Stimulated activated CD4-positive, alpha-beta T cell treated with anti-CD3 and anti-CD28 coated beads, Interleukin-4, amount 100 ng/mL, for 4 hours (primary cell): Measurements from ENCODE around the gene RAC3.

ENCODE experiments used
- DNase-seq, 2 experiments: peaks; one replicate each; pipeline ENCODE4 v3.0.0-alpha.2; 2020

RAC3 gene

DNA sequence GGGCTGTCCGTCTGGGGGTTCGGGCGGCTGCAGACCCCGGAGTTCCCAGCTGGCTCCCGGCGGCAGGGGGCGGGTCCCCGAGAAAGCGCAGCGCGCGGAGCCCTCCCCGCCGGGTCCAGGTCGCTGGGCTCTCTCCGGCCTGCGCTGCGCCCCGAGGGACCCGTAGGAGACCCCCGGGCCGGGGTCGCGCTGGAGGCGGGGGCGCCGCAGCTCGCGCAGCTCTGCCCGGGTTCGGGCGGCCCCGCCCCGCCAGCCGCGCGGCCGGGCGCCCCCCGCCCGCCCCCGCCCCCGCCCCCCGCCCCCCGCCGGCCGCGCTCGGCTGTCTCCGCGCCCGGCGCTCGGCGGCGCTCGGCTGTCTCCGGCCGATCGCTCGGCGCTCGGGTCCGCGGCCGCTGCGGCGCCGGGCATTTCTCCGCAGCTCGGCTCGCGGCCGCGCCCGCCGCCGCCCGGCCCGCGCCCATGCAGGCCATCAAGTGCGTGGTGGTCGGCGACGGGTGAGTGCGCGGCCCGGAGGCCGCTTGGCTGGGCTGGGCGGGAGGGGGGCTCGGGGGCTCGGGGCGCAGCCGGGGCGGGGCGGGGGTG lies at the start of gene RAC3:
Gene RAC3, plus strand, starts transcription at position 376 of the 582 bp plus-strand sequence. Its CDS starts 84 bp downstream, at position 460.
- DNase-seq = no peak

DNA sequence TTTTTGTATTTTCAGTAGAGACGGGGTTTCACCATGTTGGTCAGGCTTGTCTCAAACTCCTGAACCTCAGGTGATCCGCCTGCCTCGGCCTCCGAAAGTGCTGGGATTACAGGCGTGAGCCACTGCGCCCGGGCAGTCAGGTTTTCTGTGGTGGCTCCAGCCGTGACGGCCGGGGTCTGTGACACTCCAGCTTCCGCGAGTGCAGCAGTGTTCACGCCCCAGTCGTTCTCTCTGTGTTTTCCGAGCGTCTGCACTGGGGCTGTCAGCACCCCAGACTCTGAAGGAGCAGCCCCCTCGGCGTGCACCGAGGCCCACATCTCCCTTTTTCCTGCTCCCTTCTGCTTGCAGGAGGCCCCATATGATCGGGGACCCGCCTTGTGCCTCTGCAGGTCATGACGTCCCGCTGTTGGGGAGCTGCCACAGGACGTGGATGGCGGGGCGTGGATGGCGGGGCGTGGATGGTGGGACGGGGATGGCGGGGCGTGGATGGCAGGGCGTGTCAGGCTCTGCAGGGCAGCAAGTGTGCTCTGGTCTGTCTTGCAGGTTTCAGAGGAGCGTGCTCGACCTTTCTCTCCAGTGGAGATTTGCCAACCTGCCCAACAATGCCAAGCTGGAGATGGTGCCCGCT lies 48.4 kb upstream of the RAC3 start:
- DNase-seq = no peak

DNA sequence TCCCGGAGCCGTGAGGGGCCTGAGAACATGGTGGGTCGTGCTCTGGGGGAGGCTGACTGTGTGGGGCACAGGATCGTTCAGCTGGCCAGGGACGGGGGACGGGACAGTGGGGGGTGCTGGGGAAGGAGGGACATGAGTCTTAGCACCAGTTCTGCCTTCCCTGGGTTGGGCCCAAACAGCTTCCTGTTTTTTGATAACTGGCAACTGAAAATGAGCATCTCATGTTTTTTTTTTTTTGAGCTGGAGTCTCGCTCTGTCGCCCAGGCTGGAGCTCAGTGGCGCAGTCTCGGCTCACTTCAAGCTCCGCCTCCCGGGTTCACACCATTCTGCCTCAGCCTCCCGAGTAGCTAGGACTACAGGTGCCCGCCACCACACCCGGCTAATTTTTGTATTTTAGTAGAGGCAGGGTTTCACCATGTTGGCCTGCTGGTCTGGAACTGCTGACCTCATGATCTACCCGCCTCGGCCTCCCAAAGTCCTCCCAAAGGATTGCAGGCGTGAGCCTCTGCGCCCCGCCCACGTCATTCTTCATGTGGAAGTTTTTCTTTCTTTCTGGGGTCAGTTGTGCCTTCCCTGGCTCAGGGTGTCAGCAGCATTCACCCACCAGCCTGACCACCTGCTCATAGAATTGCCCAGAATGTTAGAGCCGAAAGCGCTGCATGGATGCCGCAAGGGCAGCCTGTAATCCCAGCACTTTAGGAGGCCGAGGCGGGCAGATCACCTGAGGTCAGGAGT lies 47.7 kb upstream of the RAC3 start:
- DNase-seq = no peak

DNA sequence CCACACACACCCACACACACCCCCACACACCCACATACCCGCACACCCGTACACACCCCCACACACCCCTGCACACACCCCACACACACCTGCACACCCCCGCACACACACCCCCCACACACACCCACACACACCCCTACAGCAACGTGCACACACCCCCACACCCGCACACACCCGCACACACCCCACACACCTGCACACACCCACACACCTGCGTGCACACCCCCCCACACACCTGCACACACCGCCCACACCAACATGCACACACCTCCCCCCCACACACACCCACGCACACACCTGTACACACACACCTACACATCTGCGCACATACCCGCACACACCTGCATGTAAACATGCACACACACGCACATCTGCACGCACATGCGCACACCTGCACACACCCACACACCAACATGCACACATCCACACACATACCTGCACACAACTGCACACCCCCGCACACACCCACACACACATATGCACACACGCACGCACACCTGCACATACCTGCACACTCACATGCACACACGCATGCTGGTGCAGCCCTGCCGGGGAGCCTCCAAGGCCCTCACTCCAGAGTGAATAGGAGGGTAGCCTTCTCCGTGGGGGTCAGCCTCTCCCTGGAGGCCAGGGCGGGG lies 46.6 kb upstream of the RAC3 start:
- DNase-seq = no peak

DNA sequence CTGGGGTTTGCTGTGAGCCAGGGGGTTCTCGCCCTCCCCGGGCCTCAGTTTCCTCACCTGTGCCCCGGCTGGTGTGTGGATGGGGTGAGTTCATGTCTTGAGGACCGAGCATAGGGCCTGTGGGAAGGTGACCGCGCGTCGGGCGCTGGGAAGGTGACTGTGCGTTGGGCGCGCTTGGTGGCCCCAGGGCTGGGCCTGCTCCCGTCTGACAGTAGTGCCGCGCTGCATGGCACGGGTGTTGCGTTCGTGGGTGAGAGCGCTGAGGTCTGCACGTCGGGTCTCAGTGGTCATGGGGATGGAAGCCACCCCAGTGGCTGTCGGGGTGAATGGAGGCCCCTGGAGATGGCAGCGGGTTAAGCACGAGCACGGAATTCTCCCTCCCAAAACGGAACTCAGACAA lies 44.9 kb upstream of the RAC3 start:
- DNase-seq = no peak

DNA sequence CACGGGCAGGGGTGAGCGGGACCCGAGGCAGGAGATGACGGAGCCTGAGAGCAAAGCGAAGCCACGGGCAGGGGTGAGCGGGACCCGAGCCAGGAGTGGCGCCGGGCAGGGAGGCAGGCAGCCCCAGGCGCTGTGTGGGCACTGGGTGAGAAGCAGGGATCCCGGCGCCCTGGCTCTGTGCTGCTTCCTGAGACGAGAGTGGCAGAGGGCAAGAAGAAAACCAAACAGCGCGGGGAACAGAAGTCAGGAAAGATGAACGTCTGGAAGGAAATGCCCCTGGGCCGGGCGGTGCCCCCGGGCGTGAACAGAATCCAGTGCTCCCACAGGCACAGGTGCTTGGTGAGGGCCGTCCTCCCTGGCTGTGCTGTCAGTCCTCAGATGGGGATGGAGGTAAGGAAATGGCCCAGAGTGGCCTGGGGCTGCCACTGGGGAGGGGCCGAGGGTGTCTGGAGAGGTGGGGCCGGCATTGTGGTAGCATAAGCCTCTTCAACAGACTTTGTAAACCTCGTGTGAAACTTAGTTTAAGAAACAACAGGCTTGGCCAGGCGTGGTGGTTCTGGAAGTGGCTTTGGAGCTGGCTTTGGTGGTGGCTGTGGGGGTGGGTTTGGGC lies 44.2 kb upstream of the RAC3 start:
- DNase-seq = no peak

DNA sequence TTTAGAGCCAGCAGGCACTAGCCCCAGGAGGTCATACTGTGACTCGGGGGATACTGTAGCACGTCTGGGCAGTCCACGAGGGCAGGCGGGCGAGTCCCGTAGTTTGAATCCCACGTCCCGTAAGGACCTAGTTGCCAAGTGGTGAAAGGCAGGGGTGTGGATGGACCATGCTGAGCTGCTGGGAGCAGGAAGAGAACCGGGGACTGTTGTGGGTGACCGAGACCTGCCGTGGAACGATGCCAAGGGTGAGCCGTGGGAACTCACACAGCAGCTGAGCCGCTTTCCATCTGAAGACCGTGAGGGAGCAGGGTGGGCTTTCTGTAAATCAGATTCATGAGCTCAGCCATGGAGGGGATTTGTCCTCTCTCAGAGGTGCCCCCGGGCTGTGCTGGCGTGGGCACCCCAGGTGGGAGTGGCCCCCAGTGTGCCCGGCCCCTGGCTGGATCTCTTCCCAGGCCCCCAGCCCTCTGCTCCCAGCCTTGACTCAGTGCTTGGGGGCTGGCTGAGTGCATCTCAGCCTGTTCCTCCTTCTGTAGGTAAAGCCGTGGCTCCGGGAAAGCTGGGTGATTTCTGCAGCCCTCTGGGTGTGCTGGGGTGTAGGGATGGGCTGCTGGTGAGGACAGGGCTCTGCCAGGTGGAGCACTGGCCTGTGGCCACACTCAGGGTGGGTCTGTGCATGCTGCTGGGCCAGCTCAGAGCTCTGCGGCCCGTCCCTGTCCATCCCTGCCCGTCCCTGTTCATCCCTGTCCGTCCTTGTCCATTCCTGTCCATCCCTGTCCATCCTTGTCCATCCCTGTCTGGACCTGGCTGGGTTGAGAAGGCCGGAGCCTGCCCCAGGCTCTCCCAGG lies 40.4 kb upstream of the RAC3 start:
- DNase-seq = no peak

DNA sequence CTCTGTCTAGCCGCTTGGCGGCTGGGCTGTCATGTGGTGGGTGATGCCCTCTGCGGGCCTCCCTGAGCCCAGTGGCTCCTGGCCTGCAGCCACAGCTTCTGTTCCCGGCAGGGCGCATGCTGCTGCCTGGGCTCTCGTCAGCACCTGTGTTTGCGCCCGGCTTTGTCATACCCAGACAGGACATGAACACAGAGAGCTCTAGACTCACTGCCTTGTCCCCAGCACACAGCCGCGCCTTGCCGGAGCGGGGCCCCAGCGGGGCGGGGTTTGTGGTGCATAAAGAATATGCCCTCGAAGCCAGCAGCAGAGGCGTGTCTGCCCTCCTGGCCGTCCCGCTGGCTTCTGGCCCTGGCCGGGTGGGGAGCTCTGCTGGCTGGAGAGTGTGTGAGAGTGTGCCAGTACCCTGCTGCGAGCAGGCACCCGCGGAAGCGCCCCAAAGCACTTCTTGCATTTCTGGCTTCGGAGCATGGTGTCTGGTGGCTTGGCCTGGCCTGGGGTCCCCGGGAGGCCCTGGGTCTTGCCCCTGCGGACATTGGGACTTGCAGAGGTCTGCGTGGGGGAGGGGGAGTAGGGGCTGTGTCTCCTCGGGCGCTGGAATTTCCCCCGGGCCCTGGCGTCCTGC lies 39.7 kb upstream of the RAC3 start:
- DNase-seq = no peak

DNA sequence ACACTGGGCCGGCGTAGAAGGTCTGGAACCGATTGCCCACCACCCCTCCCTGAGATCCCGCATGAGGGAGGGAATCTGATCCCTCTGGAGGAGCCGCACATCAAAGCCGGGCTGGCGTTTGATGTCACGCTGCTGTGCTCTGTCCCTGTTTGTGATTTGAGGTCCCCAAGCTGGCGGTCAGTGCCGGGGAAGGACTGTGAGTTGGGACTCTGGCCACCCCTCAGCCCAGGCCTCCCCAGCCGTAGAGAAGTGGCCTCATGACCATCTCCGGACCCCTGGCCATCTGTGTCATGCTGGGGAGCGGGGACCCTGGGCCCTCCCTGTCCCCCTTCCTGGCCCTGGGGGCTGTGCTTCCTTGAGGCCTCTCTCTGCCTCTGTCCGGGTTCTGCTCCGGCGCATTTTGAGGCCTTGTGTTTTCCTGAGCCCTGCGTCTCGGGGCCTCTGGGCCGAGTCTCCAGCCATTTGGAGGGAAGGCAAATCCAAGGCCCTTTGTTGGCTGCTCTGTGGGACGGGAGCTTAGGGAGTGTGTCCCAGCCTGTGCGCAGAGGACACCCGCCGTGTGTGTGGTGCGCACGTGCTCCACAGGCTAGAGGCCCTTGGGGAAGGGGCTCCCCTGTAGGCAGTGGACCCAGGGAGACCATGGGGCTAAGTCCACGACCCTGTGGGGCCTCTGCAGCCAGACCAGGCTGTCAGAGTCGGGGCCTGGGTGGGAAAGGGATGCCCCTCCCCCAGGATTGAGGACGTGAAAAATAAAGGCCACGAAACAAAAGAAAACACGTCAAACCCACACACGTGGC lies 39.0 kb upstream of the RAC3 start:
- no peak for DNase-seq

DNA sequence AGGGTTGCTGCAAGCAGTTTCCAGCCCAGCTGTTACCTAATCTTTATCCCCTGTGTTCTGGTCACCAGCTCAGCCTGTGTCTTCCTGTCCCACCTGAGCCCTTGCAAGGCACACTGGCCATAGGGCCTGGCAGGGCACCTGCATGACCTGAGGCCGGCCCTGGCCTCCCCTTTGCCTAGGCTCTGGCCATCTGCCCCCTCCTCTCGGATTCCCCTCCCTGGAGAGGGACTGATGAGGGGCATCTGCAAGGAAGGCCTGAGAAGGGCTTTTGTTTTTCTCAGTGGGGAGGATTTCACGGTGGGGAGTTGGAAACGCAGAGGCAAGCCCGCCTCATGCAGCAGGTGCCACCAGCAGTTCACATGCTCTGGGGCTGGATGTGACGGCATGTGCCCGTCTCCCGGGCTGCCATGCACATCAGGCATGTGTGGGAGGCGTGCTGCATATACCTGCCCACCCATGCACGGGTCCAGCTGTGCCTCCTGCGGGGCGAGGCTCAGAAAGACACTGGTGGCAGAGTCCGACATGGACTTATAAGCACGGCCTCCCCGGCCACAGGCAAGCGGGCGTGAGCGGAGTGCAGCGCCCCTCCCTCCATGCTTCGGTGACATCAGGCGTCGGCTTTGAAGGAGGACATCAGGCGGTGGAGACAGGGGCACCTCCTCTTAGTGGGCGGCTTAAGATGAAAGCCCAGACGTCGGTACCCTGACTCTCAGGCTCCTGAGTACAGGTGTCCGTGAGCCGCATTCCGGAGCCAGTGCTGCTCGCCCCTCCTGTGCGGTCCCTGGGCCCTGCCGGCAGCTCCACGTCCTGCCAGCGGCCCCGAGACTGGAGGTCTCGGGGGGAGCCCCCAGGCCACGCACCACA lies 37.5 kb upstream of the RAC3 start:
- no peak for DNase-seq

DNA sequence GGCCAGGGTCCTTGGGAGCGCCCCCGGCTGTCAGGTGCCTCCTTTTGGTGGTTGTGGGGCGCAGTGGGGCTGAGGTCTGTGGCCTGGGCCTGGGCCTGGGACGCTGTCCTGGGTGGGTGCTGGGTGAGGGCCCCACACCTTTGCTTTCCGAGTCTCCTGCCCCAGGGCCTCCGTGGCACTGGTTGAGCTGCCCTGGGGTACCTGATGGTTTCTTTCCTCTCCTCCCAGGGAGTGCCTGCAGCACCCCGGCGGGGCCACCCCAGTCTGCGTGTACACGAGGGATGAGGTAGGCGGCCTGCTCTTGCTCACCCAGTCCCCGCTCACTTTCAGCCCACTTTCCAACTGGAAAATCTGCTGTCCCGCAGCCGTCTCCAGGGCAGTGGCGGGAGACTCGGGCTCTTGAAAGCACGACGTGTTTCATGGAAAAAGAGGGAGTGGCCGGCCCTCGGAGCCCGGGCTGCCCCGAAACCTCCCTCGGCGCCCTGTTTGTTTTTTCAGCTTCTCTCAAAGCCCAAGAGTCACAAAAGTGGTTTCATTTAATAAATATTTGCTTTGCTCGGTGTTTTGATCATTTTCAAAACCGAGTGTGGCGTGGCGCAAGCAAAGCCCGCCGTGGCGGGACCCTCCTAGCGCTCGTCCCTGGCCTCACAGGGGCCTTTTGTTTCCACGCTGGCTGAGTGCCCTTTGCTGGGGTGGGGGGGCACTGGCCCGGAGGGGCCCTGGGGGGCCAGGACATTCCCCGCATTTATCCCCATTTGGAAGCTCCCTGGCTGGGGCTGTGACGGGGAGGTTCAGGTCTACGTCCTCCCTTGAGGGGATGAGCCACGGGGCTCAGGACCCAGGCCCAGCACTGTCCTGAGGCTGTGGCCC lies 36.6 kb upstream of the RAC3 start:
- DNase-seq = no peak

DNA sequence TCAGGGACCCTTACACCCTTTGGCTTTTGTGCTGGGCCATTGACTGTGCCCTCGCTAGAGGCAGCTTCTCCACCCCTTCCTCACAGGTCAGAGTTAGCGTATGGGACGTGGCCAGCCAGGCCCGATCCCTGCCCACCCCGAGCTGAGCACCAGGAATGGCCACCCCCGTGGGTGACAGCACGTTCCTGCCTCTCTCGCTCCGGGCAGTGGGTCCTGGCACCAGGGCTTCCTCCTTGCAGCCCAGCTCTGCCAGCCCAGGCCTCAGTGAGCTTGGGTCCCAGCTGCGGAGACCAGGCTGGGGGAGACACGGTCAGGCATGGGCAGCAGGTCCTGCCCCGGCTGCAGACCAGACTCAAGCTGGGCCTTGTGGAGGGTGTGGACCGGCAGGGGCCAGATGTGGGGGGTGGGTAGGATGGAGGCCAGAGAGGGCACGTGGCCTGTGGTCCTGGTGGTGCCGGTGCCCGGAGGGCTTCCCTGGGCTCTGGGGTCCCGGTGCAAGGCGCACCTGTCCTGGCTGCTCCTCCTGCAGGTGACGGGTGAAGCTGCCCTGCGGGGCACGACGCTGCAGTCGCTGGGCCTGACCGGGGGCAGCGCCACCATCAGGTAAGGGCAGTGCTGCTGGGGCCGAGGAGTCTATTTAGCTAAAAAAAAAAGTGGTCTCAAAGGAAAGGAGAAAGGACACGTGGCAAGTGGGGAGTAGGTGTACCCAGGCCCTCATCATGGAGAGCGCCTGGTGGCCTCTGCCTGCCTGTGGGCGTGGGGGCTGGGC lies 35.8 kb upstream of the RAC3 start:
- no peak for DNase-seq

DNA sequence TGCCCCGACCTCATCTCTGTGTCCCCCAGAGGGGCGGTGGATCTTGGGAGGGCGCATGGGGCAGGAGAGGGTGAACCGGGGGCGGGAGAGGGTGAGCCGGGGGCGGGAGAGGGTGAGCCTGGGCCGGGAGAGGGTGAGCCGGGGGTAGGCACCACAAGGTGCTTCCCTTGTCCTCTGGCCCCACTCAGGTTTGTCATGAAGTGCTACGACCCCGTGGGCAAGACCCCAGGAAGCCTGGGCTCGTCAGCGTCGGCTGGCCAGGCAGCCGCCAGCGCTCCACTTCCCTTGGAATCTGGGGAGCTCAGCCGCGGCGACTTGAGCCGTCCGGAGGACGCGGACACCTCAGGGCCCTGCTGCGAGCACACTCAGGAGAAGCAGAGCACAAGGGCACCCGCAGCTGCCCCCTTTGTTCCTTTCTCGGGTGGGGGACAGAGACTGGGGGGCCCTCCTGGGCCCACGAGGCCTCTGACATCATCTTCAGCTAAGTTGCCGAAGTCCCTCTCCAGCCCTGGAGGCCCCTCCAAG lies 35.2 kb upstream of the RAC3 start:
- no peak for DNase-seq

DNA sequence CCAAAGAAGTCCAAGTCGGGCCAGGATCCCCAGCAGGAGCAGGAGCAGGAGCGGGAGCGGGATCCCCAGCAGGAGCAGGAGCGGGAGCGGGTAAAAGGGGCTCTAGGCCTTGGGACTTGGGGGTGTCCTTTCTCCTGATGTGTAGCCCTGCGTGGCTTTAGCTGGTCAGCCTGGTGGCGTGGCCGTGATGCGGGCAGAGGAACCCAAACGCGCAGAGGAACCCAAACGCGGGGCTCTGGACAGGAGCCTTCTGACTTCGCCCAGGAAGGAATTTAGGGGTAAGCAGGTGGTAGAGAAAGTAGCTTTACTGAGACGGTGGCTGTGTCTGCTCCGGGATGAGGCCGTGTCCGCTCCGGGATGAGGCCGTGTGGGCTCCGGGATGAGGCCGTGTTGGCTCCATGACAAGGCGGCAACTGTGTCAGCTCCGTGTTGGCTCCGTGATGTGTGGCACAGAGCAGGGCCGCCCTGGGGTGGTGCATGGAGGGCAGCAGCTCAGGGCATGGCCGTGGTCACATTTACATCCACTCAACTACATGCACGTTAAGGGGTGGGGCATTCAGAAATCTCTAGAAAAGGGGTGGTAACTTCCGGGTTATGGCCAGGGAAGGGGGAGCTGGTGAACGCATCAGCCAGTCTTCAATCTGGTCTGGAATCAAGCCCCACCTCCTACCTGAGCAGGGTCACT lies 34.6 kb upstream of the RAC3 start:
- DNase-seq = no peak

DNA sequence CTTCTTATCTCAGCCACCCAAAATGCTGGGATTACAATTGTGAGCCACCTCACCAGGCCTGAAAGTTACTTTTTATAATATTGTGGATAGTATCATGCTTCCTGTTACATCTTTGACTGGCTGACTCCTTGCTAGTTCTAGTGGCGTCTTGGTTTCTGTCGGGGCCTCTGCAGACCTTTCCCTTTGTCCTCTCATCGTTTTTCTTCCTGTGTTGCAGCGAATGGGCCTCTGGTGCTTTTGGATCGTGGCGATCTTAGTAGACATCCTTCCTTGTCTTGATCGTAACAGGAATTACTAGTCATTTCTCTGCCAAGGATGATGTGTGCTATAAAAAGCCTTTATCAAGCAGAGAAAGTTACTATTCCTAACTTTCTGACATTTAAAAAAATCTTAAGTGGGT lies 33.3 kb upstream of the RAC3 start:
- DNase-seq = no peak

DNA sequence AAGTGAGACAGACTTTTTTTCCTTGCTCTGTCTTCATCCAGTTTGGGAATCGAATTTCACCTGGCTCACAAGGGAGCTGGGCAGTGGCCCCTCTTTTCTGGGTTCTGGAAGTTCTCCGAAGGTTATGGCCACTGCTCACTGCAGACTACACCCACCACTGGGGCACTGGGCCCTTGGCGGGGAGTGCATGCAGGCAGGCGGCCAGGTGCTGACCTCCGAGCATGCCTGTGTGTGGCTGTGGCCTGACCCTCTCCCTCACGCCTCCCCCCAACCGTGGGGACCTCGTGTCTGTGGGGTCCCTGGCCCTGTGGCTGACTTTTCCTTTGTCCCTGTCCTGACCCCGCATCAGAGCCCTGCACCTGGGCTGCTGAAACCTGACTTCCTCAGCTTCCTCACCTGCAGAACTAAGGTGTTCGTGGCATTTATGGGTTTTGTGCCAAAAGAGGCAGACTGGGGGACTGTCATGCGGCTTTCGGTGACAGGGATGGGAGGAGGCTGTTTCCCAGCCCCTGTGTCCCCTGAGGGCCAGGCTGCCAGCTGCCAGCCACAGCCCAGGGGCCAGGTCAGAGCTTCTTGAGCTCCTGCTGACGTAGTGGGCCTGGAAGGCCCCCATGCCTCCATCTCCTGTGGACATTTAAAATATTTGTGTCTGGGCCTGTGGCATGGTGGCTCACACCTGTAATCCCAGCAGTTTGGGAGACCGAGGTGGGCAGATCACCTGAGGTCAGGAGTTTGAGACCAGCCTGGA lies 32.6 kb upstream of the RAC3 start:
- DNase-seq = no peak

DNA sequence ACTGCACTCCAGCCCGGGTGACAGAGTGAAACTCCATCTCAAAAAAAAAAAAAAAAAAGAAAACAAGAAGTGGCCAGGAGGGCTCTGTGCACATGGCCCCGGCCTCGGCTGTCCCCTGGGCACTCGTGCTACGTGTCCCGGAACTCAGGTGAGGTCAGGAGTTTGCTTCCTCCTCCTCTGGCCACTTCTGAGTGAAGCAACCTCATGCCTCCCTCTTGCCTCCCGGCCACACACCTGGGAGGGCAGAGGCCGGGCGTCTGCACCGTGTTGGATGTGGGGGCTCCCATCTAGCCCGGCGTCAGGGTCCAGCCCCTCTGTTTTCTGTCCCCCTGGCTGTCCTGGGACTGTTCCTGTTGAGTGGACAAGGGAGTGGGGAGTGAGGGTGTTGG lies 31.9 kb upstream of the RAC3 start:
- DNase-seq = no peak
